GM12874 (cell line): ENCODE data around the gene TMEM250.

Experiments
- TF ChIP-seq, protein P1 (sequence below): IDR thresholded peaks from 2 replicates; pipeline ENCODE4 v1.5.1; 2011; ENCODE audit warnings: low read depth, mild to moderate bottlenecking, control low read depth, low read length, moderate library complexity; ENCODE audit not compliant: insufficient read depth

TMEM250 gene

GRCh38 chr9:136122425-136123383 is 4.0 kb upstream of the TMEM250 start:
- TF ChIP-seq, protein P1, sequence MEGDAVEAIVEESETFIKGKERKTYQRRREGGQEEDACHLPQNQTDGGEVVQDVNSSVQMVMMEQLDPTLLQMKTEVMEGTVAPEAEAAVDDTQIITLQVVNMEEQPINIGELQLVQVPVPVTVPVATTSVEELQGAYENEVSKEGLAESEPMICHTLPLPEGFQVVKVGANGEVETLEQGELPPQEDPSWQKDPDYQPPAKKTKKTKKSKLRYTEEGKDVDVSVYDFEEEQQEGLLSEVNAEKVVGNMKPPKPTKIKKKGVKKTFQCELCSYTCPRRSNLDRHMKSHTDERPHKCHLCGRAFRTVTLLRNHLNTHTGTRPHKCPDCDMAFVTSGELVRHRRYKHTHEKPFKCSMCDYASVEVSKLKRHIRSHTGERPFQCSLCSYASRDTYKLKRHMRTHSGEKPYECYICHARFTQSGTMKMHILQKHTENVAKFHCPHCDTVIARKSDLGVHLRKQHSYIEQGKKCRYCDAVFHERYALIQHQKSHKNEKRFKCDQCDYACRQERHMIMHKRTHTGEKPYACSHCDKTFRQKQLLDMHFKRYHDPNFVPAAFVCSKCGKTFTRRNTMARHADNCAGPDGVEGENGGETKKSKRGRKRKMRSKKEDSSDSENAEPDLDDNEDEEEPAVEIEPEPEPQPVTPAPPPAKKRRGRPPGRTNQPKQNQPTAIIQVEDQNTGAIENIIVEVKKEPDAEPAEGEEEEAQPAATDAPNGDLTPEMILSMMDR: peak; percentile 98

GRCh38 chr9:136121801-136122200 is 3.1 kb upstream of the TMEM250 start:
- TF ChIP-seq, protein P1: no peak

- TF ChIP-seq, protein P1: no peak
Observed at GRCh38 chr9:136120438-136120844, 1.8 kb upstream of the TMEM250 start.

DNA sequence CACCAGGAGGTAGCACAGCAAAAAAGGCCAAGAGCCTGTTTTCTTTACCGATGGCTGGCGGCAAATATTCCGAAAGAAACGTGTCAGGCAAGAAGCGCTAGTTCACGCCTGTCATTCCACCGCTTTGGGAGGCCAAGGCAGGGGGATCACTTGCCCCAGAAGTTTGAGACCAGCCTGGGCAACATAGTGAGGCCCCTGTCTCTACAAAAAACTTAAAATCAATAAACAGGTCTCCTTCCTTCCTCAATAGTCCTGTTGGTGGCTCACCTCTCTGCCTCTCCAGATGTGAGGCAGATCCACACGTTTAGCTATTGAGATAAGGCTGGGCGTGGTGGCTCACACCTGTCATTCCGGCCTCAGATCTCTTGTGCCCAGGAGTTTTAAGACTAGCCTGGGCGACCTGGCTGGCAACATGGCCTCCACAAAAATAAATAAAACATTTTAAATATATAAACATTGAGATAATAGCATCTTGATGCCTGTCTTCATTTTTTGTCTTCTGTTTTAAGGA is 1.3 kb upstream of the TMEM250 start:
- TF ChIP-seq, protein P1: no peak

DNA sequence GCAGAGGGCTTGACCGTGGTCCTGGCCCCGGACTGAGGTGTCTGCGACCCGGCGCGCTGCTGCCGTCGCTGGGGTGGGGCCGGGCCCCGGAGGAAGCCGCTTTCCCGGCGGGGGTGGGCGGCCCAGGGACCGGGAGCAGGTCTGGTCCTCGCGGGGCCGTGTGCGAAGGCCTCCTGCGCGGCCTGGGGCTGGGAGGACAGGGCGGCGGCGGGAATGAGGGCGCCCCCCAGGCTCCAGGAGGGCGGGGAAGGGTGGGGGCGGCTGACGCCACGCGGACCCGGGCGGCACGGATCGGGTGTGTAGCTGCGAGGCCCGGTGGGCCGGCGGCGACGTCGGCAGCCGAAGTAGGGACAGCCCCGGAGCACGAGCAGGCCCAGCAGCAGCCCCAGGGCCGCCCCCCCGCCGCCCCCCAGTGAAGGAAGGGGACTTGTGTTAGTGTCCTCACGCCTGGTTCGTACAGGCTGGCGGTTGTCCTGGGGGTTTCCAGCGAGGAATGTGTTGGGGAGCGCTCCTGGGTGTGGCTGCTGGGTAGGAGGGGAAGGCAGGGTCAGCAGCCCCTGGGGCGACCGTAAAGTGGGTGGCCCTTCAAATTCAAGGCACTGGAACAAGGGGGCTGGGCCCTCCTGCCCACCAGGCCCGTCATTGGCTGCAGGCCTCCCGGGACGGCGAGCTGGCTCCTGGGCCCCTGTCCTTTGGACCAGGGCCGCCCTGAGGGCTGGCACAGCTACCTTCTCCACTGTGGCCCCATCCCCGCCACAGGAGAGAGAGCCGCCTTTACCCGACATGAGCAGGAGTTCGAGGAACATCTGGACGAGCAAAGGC is 597 bp upstream of the TMEM250 start:
- TF ChIP-seq, protein P1: no peak

DNA sequence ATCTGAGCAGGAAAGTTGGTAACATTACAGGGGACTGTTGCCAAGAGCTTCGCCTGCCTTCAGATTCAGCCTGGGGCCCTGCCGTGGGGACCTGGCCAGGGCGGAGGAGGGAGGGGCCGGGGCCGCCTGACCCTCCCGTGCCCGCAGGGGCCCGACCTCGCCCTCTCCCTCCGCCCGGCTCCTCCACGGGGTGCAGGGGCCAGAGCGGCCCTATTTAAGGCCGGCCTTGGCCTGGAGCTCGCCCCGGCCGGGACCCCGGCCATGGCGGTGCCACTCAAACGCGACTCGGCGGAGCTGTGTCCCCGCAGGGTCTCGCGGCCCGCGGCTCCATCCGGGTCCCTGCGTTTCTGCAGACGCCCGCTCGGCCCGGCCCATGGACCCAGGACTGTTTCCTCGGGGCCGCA is 757 bp downstream of the TMEM250 start:
- TF ChIP-seq, protein P1: no peak

- TF ChIP-seq, protein P1: no peak
Observed at GRCh38 chr9:136117291-136117915, 1.3 kb downstream of the TMEM250 start.
